A549 (cell line): Measurements from ENCODE around the gene OR14J1.

Source experiments
- RAD21 ChIP-seq, 2 experiments: fragments of >200 bp in 1 of 2; sonication (Bioruptor Twin) in 1 of 2; formaldehyde crosslinking in 1 of 2; IDR thresholded peaks in 1 of 2; conservative IDR thresholded peaks in 1 of 2; 2 replicates in 1 of 2; 3 replicates in 1 of 2; pipeline ENCODE4 v1.6.1; 2012 to 2018; ENCODE audit warnings: inconsistent platforms in 1 of 2
- TF ChIP-seq, protein P1 (sequence below): fragments of 200-600 bp; sonication (generic); IDR thresholded peaks from 2 replicates; pipeline ENCODE4 v1.6.1; 2016; ENCODE audit warnings: antibody characterized with exemption, mild to moderate bottlenecking, moderate library complexity
- TF ChIP-seq, protein P2 (sequence below): fragments of >200 bp; sonication (Bioruptor Twin); formaldehyde crosslinking; IDR thresholded peaks from 3 replicates; pipeline ENCODE4 v1.5.1; 2016

DNA sequence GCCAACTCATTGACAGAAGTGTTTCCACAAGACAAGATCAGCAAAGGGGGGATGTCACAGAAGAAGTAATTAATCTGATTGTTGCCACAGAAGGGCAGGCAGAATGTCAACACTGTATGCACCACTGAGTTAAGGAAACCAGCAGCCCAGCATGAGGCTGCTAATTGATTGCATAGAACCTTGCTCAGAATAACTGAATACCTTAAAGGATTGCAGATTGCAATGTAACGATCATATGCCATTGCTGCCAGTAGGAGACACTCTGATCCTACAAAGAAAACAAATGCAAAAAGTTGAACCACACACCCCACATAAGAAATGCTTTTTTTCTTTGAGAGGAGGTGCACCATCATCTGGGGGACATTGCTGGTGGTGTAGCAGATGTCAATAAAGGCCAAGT is 54.1 kb downstream of the OR14J1 start:
- TF ChIP-seq, protein P1, sequence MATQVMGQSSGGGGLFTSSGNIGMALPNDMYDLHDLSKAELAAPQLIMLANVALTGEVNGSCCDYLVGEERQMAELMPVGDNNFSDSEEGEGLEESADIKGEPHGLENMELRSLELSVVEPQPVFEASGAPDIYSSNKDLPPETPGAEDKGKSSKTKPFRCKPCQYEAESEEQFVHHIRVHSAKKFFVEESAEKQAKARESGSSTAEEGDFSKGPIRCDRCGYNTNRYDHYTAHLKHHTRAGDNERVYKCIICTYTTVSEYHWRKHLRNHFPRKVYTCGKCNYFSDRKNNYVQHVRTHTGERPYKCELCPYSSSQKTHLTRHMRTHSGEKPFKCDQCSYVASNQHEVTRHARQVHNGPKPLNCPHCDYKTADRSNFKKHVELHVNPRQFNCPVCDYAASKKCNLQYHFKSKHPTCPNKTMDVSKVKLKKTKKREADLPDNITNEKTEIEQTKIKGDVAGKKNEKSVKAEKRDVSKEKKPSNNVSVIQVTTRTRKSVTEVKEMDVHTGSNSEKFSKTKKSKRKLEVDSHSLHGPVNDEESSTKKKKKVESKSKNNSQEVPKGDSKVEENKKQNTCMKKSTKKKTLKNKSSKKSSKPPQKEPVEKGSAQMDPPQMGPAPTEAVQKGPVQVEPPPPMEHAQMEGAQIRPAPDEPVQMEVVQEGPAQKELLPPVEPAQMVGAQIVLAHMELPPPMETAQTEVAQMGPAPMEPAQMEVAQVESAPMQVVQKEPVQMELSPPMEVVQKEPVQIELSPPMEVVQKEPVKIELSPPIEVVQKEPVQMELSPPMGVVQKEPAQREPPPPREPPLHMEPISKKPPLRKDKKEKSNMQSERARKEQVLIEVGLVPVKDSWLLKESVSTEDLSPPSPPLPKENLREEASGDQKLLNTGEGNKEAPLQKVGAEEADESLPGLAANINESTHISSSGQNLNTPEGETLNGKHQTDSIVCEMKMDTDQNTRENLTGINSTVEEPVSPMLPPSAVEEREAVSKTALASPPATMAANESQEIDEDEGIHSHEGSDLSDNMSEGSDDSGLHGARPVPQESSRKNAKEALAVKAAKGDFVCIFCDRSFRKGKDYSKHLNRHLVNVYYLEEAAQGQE = no peak
- TF ChIP-seq RAD21 (conservative IDR thresholded peaks at IDR 0.05 in 1 of 2, IDR thresholded peaks at IDR 0.05 in 1 of 2) = no peak
- TF ChIP-seq, protein P2, sequence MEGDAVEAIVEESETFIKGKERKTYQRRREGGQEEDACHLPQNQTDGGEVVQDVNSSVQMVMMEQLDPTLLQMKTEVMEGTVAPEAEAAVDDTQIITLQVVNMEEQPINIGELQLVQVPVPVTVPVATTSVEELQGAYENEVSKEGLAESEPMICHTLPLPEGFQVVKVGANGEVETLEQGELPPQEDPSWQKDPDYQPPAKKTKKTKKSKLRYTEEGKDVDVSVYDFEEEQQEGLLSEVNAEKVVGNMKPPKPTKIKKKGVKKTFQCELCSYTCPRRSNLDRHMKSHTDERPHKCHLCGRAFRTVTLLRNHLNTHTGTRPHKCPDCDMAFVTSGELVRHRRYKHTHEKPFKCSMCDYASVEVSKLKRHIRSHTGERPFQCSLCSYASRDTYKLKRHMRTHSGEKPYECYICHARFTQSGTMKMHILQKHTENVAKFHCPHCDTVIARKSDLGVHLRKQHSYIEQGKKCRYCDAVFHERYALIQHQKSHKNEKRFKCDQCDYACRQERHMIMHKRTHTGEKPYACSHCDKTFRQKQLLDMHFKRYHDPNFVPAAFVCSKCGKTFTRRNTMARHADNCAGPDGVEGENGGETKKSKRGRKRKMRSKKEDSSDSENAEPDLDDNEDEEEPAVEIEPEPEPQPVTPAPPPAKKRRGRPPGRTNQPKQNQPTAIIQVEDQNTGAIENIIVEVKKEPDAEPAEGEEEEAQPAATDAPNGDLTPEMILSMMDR = no peak
